H1 (cell line): Measurements from ENCODE around the gene WDR35. TPM values are rescaled to one million over a fixed set of nuclear protein-coding genes. Genes with fewer than 3 reads are reported as not detected.

ENCODE experiments used
- BRCA1 ChIP-seq: IDR thresholded peaks from 2 replicates; pipeline ENCODE4 v1.6.1; 2012; ENCODE audit warnings: low read depth, low read length, improper control_type of control experiment
- CHD7 ChIP-seq: fragments of 300-600 bp; sonication (generic); IDR thresholded peaks from 2 replicates; pipeline ENCODE4 v1.7.1; 2012; ENCODE audit warnings: low read length, moderate library complexity, mild to moderate bottlenecking, inconsistent platforms; ENCODE audit not compliant: insufficient replicate concordance
- RNF2 ChIP-seq: fragments of 200-900, 300-1000 bp; sonication (generic); IDR thresholded peaks from 2 replicates; pipeline ENCODE4 v1.7.1; 2016; ENCODE audit warnings: borderline replicate concordance, low read depth, mild to moderate bottlenecking, antibody characterized with exemption, low read length; ENCODE audit not compliant: poor library complexity, severe bottlenecking; ENCODE audit errors: missing control alignments
- polyA plus RNA-seq, 7 experiments: library from polyadenylated mRNA; depleted of rRNA in 3 of 7; stranded (reverse) in 5 of 7; unstranded in 2 of 7; fragments of >200 nt in 5 of 7; fragments of 200-250 nt in 2 of 7; gene quantifications; 1 replicate in 5 of 7; 2 replicates in 1 of 7; 4 replicates in 1 of 7; pipeline versions ENCODE4 v1.2.1 to v1.2.3, GENCODE V29; 2011 to 2013; ENCODE audit warnings: missing spikeins in 2 of 7, mixed read lengths in 2 of 7
- total RNA-seq: library from RNA; stranded (reverse); fragmentation: NEBNext Ultra II Directional; extraction: Animal tissue kit (Norgen Biotek cat#: 25700); gene quantifications from 2 replicates; pipeline ENCODE4 v1.2.1, GENCODE V29; 2021

Gene WDR35
- total and polyA plus RNA-seq, 2 of the 8 experiments (the other 6 are each of a cell fraction or from before 2014, with no cell fraction given) = 9.0 to 25.5 TPM

- TF ChIP-seq CHD7 (no peak), RNF2 (no peak), BRCA1 (no peak)
Measured at GRCh38 chr2:19872302-19872701, 117.6 kb downstream of the WDR35 start (continued).
